NOMO-1 treated with dmso at 0.1 percent for 144 hours (cell line): ENCODE measurements around the gene ARRB1.
"Not testable (repeated sequence)": the region's sequence is repeated elsewhere in the genome, so short reads cannot be mapped to it uniquely, and the experiment has no call there.

Experiments used
- DNase-seq: peaks from one replicate; lab custom pipeline; 2025; ENCODE audit not compliant: unreplicated experiment; lab: John Stamatoyannopoulos, UW

ARRB1 gene

GRCh38 chr11:75344761-75345454, 6.6 kb downstream of the ARRB1 start:
- DNase-seq, result no peak

GRCh38 chr11:75344186-75344585, 7.3 kb downstream of the ARRB1 start:
- no peak for DNase-seq

GRCh38 chr11:75342966-75343870, 8.2 kb downstream of the ARRB1 start:
- no peak for DNase-seq

GRCh38 chr11:75342231-75342918, 9.1 kb downstream of the ARRB1 start:
- no peak for DNase-seq

- no peak for DNase-seq
Measured at GRCh38 chr11:75341612-75342011, 9.8 kb downstream of the ARRB1 start.

- peak; percentile 33 for DNase-seq
Measured at GRCh38 chr11:75339685-75340409, 11.6 kb downstream of the ARRB1 start.

- DNase-seq, result no peak
Measured at GRCh38 chr11:75338516-75339208, 12.8 kb downstream of the ARRB1 start.

GRCh38 chr11:75337195-75337654, 14.2 kb downstream of the ARRB1 start:
- DNase-seq, result no peak

GRCh38 chr11:75334976-75335375, 16.5 kb downstream of the ARRB1 start:
- no peak for DNase-seq

GRCh38 chr11:75334402-75334891, 17.0 kb downstream of the ARRB1 start:
- no peak for DNase-seq

GRCh38 chr11:75333807-75334140, 17.7 kb downstream of the ARRB1 start:
- DNase-seq, result no peak

- no peak for DNase-seq
Measured at GRCh38 chr11:75333022-75333806, 18.2 kb downstream of the ARRB1 start.

GRCh38 chr11:75331761-75332160, 19.7 kb downstream of the ARRB1 start:
- not testable (repeated sequence) for DNase-seq

GRCh38 chr11:75331304-75331703, 20.2 kb downstream of the ARRB1 start:
- not testable (repeated sequence) for DNase-seq

GRCh38 chr11:75330886-75331285, 20.6 kb downstream of the ARRB1 start:
- not testable (repeated sequence) for DNase-seq

GRCh38 chr11:75330291-75330690, 21.2 kb downstream of the ARRB1 start:
- no peak for DNase-seq

- peak; percentile 48 for DNase-seq
Measured at GRCh38 chr11:75328426-75329277, 22.8 kb downstream of the ARRB1 start.

- DNase-seq, result no peak
Measured at GRCh38 chr11:75326439-75326810, 25.0 kb downstream of the ARRB1 start.
